Sigmoid colon (tissue), 4 donors: ENCODE measurements around the gene CCDC172.

Experiments used
- EP300 ChIP-seq, 4 donors: sonication (generic); formaldehyde crosslinking; IDR thresholded peaks; one replicate each; pipeline ENCODE4 v1.6.1; 2017; ENCODE audit warnings: antibody characterized with exemption in 4 of 4
- POLR2AphosphoS5 ChIP-seq, 4 donors: sonication (generic); formaldehyde crosslinking; IDR thresholded peaks; one replicate each; pipeline ENCODE4 v1.6.1; 2017; ENCODE audit warnings: antibody characterized with exemption in 4 of 4

GRCh38 chr10:116311016-116311415 lies 13.2 kb upstream of the CCDC172 start:
- TF ChIP-seq POLR2AphosphoS5 (IDR thresholded peaks at IDR 0.05), result no peak
- TF ChIP-seq EP300 (IDR thresholded peaks at IDR 0.05), result no peak
